Lower leg skin (tissue), 4 donors: Measurements from ENCODE around the gene CD79B. TPM values are rescaled to one million over a fixed set of nuclear protein-coding genes. Genes with fewer than 3 reads are reported as not detected.
A peak's percentile ranks its signal among the peaks of the same experiment; 100 is the strongest.

ENCODE experiments used
- DNase-seq, 2 donors: peaks; one replicate each; pipeline ENCODE4 v3.0.0-alpha.2; 2019; ENCODE audit warnings: low spot score in 2 of 2
- H3K4me3 ChIP-seq: fragments of 200-600 bp; sonication (generic); 2 replicates; pipeline ENCODE4 v1.5.1; 2017; ENCODE audit warnings: mild to moderate bottlenecking, low read depth; ENCODE audit not compliant: poor library complexity, severe bottlenecking
- POLR2A ChIP-seq, 2 donors: fragments of 450-650 bp; IDR thresholded peaks; one replicate each; pipeline ENCODE4 v1.6.1; 2016 to 2017; ENCODE audit warnings: antibody characterized with exemption in 2 of 2, mild to moderate bottlenecking in 1 of 2, moderate library complexity in 1 of 2
- WGBS, 2 donors: methylation state at CpG; one replicate each; pipeline ENCODE4 v1.1.5; 2018; 5-methylcytosine and 5-hydroxymethylcytosine counted together
- intact Hi-C: fragments of 100-400 bp; cut with DNase I; formaldehyde crosslinking; loops from one replicate; pipeline ENCODE4 v1.15.0; 2023; ENCODE audit warnings: low total_unique reads
- total RNA-seq, 4 donors: library from RNA; depleted of rRNA; stranded (reverse); fragments of >200 nt; gene quantifications; one replicate each; pipeline ENCODE4 v1.1.0, GENCODE V29; 2016
- TF ChIP-seq, protein P1 (sequence below), 3 donors: fragments of 450-650 bp; IDR thresholded peaks; one replicate each; pipeline ENCODE4 v1.5.1; 2016; ENCODE audit warnings: antibody characterized with exemption in 3 of 3, mild to moderate bottlenecking in 3 of 3, moderate library complexity in 2 of 3

CD79B gene
- total RNA-seq, 4 donors from 2014 or later: 0.72 to 5.8 (median 3.5) TPM

DNA sequence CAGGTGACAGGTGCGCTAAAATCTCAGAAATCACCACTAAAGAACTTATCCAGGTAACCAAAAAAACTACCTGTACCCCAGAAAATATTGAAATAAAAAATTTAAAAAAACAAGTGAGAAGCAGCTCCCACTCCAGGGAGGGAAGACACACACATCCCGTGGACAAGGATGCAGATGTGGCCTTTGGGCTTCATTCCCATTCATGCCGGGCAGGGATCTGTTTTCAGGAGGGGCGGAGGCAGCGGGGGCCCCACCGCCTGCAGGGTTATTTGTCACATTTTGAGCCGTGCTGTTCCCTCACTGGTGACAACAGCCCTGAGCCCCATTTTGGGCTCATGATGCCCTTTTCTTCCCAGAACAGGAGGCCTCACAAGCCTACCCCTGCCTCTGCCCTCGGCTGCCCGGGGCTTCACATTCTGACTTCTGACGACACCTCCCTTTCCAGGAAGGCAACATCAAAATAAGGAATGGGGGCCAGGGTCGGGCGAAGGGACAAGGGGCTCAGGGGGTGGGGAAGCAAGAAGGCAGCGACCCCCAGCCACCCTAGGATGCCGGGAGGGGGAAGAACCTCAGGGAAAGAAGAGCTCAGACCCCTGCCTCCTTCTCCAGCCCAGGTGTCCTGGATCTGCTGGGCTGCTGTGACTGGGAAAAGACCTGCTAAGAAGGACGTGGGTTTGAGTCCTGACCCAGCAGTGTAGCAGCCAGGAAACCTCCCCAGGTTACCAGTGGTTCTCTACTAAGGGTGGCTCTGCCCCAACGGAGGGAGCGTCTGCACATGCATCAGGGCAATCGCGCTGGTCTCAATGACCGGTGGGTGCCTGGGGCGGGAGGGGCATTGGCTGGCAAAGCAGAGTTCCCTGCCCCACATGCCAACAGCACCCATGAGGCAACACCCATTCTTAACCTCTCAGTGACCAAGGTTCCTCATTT is 2.3 kb upstream of the CD79B start:
- no peak overlapping the region for H3K4me3 ChIP-seq
- TF ChIP-seq POLR2A (IDR thresholded peaks at IDR 0.05): no peak
- TF ChIP-seq, protein P1, sequence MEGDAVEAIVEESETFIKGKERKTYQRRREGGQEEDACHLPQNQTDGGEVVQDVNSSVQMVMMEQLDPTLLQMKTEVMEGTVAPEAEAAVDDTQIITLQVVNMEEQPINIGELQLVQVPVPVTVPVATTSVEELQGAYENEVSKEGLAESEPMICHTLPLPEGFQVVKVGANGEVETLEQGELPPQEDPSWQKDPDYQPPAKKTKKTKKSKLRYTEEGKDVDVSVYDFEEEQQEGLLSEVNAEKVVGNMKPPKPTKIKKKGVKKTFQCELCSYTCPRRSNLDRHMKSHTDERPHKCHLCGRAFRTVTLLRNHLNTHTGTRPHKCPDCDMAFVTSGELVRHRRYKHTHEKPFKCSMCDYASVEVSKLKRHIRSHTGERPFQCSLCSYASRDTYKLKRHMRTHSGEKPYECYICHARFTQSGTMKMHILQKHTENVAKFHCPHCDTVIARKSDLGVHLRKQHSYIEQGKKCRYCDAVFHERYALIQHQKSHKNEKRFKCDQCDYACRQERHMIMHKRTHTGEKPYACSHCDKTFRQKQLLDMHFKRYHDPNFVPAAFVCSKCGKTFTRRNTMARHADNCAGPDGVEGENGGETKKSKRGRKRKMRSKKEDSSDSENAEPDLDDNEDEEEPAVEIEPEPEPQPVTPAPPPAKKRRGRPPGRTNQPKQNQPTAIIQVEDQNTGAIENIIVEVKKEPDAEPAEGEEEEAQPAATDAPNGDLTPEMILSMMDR (IDR thresholded peaks at IDR 0.05): no peak
- 68 to 73% methylated on average over 21 of the region's 21 CpGs for WGBS, 2 donors
- DNase-seq: no peak
- intact Hi-C loops: no loop called here

DNA sequence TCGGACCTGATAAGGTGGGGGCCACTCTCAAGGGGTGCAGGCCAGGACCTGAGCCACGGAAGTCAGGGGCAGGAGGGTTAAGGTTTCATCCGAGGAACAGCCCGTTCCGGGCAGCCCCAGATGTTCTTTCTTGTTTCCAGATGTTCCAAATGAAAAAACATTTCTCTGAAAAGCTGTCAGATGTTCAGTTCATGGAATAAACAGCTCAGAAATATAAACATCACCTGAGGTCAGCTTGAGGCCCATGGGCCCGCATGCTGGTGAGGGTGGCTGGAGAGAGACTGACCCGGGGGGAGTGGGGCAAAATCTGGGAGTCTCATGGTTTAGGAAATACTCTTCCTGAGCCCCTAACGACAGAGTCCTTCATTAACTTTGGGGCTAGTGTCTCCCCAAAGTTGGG is 1.5 kb upstream of the CD79B start:
- WGBS, 2 donors: 79 to 95% methylated on average over 8 of the region's 8 CpGs
- TF ChIP-seq, protein P1 (IDR thresholded peaks at IDR 0.05): no peak
- no peak for TF ChIP-seq POLR2A (IDR thresholded peaks at IDR 0.05)
- intact Hi-C loops: no loop called here
- no peak overlapping the region for H3K4me3 ChIP-seq
- DNase-seq: no peak

DNA sequence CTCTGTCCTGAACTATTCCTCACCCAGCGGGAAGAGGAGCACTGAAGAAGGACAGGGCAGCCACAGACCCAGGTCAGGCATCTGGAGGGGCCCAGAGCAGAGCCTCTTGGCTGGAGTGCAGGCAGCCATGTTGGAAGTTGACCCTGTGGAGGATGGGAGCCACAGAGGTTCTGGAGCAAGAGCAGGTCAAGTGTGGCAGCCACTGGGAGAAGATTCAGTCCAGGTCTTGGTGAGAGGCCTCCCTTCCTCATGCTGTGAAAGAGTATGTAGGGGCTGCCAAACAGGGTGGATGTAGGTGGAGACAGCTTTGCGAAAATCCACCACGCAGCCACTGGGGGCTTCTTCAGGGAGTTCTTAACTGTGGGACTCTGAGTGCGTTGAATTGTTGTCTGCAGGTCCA is 590 bp upstream of the CD79B start:
- no peak for DNase-seq
- no peak overlapping the region for H3K4me3 ChIP-seq
- 91 to 92% methylated on average over 4 of the region's 4 CpGs for WGBS, 2 donors
- TF ChIP-seq, protein P1 (IDR thresholded peaks at IDR 0.05): no peak
- TF ChIP-seq POLR2A (IDR thresholded peaks at IDR 0.05): no peak
- intact Hi-C loops: no loop called here

DNA sequence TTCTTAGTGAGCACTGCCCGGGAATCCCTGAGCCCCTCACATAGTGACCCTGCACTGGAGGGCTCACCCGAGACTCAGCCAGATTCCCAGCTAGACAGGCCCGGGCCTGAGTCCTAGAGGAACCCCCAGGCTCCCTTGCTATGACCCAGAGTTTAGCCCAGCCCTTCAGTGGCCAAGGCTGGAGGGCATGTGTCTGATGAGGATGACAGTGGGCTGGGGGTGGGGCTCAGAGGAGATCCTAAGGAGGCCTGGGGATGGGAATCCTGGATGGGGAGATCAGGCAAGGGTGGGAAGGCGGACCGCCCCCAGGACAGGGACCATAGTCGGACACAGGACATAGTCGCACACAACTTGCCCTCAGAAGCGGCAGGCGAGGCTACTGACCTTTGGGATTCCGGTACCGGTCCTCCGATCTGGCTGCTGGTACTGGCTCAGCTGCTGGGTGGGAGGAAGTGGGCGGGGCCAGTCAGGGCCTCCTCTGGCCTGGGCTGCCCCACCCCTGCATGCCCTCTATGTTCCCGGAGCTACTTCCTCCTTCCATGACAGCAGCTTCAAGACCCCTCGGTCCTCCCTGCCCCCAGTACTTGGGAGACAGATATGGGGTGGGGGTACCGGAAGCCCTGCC is 1.1 kb downstream of the CD79B start:
- 49 to 60% methylated on average over 14 of the region's 16 CpGs for WGBS, 2 donors
- no peak for TF ChIP-seq POLR2A (IDR thresholded peaks at IDR 0.05)
- TF ChIP-seq, protein P1 (IDR thresholded peaks at IDR 0.05): no peak
- intact Hi-C loops: no loop called here
- DNase-seq: peak; percentile 54 to 93
- H3K4me3 ChIP-seq: no peak overlapping the region

DNA sequence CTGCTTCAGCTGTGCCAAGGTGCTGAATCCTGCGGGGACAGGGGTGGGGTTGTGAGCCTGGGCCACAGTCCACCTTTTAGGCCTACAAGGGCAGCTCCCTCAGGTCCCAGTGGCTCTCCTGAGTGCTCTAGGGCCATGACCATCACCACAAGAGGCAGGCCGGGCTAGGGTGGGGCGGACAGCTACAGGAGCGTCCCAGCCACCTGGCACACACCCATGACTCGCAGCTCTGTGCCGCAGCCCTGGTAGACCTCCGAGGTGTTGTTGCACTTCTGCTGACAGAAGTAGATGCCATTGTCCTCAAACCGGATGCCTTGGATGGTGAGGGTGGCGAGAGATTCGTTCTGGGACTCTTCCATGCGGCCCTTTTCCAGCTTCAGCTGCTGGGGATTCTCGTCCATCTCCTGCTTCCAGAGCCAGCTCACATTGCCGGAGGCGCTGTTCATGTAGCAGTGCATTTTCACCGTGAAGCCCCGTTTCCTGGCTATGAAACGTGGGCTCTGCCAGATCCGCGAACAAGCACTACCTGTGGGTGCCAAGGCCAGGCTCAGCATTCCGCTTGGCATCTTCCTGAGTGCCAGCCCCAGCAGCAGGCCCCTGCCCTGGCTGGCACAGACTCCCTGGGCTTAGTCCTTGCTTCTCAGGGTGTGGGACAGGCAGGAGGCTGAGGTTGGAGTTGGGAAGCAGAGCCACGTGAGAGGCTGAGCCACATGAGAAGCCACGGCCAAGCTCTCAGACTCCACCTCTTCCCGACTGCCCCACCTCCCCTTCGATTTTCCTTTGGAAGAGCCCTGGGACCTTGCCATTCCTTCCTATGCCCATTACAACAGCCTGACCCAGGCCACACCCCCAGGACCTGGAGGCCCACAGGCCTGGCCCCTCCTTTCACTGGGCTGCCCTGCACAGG is 2.0 kb downstream of the CD79B start:
- H3K4me3 ChIP-seq: no peak overlapping the region
- WGBS, 2 donors: 38 to 39% methylated on average over 16 to 23 of the region's 24 CpGs
- intact Hi-C loops: no loop called here
- peak in 1 of 2 donors; percentile 34 for DNase-seq
- TF ChIP-seq, protein P1 (IDR thresholded peaks at IDR 0.05): no peak
- no peak for TF ChIP-seq POLR2A (IDR thresholded peaks at IDR 0.05)
